DND-41 (cell line): Measurements from ENCODE around the gene RACGAP1.

ENCODE experiments used
- EZH2 ChIP-seq: IDR thresholded peaks from 3 replicates; pipeline ENCODE4 v1.6.1; 2012; ENCODE audit warnings: borderline replicate concordance, low read depth, mild to moderate bottlenecking, moderate library complexity, low read length, inconsistent platforms; ENCODE audit not compliant: severe bottlenecking
- TF ChIP-seq, protein P1 (sequence below): IDR thresholded peaks from 2 replicates; pipeline ENCODE4 v1.5.1; 2012; ENCODE audit warnings: borderline replicate concordance, low read length, moderate library complexity, mild to moderate bottlenecking; ENCODE audit not compliant: poor library complexity, severe bottlenecking; ENCODE audit errors: extremely low read depth

DNA sequence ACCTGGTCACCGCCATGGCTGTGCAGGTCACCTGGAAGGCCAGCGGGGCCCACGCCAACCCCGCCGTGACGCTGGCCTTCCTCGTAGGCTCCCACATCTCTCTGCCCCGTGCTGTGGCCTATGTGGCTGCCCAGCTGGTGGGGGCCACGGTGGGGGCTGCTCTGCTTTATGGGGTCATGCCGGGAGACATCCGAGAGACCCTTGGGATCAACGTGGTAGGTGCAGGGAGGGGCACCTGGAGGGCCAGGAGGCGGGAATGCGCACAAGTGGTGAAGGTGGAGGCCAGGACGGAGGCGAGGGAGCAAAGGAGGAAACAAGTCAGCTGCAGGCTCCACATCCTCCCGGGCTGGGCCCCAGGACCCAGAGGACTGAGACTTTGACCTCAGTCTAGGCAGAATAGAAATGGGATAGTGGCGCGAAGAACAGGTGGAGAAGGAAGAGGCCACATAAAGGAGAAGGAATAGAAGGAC, 51.9 kb downstream of the RACGAP1 start:
- TF ChIP-seq, protein P1, sequence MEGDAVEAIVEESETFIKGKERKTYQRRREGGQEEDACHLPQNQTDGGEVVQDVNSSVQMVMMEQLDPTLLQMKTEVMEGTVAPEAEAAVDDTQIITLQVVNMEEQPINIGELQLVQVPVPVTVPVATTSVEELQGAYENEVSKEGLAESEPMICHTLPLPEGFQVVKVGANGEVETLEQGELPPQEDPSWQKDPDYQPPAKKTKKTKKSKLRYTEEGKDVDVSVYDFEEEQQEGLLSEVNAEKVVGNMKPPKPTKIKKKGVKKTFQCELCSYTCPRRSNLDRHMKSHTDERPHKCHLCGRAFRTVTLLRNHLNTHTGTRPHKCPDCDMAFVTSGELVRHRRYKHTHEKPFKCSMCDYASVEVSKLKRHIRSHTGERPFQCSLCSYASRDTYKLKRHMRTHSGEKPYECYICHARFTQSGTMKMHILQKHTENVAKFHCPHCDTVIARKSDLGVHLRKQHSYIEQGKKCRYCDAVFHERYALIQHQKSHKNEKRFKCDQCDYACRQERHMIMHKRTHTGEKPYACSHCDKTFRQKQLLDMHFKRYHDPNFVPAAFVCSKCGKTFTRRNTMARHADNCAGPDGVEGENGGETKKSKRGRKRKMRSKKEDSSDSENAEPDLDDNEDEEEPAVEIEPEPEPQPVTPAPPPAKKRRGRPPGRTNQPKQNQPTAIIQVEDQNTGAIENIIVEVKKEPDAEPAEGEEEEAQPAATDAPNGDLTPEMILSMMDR: no peak
- TF ChIP-seq EZH2: no peak
